Measurements from ENCODE around the gene OXT.
A peak's percentile ranks its signal among the peaks of the same experiment; 100 is the strongest.
"Not testable (repeated sequence)": the region's sequence is repeated elsewhere in the genome, so short reads cannot be mapped to it uniquely, and the experiment has no call there.

Gene OXT

DNA sequence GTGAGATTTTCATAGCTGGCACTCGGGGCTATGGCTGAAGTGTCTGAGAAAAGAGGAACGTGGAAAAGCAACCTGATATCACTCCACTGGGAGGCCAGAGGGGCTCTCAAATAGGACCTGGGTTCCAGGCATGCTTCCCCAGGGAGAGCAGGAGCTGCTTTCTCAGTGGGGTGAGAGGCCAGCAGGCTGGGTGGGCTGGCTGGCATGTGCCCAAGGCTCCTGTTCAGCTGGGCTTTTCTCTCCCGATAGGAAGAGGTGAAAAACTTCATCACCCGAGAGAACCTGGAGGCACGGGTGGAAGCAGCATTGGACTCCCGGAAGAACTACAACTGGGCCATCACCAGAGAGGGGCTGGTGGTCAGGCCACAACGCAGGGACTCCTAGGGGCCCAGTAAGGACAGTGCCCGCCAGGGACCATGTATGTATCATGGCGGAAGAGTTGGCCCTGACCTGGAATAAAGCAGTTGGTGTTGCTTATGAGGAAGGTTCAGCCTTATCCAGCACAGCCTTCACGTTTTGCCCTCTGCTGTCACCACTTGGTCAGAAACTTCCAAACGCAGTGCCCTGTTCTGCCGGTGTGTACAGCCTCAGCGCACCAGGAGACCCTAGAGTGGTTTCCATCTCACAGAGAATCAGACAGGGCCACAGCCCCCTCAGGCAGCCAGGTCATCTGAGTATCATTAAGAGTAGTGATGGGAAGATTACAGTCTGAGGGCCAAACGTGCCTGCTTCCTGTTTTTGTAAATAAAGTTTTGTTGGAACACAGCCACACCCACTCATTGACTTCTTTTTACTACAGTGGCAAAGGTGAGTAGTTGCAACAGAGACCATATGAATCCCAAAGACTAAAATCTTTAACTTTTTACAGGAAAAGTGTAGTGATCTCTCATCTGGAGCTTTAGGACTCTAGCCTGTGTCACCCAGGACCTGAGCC lies 23.7 kb upstream of the OXT start:
- intact Hi-C loops (cut with DNase I) = no loop called here
- peak in 1 of 10 donors; percentile 27 for DNase-seq

GRCh38 chr20:3051385-3052019 lies 19.9 kb upstream of the OXT start:
- no peak for DNase-seq
- intact Hi-C loops (cut with DNase I) = loop anchor here (10.0 kb wide), 1 partner anchor 263 kb away; no protein-coding TSS in a partner anchor

DNA sequence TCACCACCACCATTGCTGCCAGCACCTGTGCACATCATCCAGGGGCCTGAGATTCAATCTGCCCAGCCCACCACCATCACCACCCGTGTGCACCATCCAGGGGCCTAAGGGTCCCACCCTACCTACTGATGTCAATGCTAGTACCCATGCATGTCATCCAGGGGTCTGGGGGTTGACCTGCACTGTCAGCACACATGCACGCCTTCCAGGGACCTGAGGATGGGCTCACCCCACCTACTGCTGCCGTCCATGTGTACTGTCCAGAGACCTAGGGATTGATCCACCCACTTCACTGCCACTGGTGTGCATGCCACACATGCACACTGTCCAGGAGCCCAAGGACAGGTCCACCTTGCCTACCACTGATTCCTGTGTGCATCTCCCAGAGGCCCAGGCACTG lies 11.9 kb upstream of the OXT start:
- intact Hi-C loops (cut with DNase I) = loop anchor here (10.0 kb wide), 1 partner anchor 255 kb away; no protein-coding TSS in a partner anchor

DNA sequence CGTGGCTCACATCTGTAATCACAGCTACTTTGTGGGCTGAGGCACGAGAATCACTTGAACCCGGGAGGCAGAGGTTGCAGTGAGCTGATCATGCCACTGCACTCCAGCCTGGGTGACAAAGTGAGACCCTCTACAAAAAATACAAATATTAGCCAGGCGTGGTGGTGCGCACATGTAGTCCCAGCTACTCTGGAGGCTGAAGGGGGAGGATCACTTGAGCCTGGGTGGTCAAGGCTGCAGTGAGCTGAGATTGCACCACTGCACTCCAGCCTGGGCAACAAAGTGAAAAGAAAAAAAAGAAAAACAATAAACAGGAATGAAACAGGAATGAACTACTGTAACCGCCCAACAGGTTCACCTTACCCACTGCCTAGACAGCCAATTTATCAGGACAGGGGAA lies 7.3 kb upstream of the OXT start:
- intact Hi-C loops (cut with DNase I) = not testable (repeated sequence)
- DNase-seq = peak in 1 of 10 donors; percentile 6

More for the DNA sequence above, 11.9 kb upstream of the OXT start:
- peak in 1 of 10 donors; percentile 35 for DNase-seq

GRCh38 chr20:3067139-3068014 lies 4.0 kb upstream of the OXT start:
- intact Hi-C loops (cut with DNase I) = no loop called here
- peak in 1 of 10 donors; percentile 64 for DNase-seq

DNA sequence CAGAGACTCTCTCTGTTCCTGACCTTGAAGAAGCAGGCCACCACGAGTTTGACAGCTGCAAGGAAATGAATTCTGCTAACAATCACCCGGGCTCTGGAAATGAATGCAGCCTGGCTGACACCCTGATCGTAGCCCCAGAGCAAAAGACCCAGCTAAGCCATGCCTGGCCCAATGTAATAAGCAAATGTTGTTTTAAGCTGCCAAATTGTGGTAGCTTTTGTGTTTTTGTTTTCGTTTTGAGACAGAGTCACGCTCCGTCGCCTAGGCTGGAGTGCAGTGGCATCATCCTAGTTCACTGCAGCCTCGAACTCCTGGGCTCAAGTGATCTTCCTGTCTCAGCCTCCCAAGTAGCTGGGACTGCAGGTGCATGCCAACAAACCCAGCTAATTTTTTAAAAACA lies 3.3 kb upstream of the OXT start:
- intact Hi-C loops (cut with DNase I) = no loop called here
- DNase-seq = peak in 1 of 10 donors; percentile 43

DNA sequence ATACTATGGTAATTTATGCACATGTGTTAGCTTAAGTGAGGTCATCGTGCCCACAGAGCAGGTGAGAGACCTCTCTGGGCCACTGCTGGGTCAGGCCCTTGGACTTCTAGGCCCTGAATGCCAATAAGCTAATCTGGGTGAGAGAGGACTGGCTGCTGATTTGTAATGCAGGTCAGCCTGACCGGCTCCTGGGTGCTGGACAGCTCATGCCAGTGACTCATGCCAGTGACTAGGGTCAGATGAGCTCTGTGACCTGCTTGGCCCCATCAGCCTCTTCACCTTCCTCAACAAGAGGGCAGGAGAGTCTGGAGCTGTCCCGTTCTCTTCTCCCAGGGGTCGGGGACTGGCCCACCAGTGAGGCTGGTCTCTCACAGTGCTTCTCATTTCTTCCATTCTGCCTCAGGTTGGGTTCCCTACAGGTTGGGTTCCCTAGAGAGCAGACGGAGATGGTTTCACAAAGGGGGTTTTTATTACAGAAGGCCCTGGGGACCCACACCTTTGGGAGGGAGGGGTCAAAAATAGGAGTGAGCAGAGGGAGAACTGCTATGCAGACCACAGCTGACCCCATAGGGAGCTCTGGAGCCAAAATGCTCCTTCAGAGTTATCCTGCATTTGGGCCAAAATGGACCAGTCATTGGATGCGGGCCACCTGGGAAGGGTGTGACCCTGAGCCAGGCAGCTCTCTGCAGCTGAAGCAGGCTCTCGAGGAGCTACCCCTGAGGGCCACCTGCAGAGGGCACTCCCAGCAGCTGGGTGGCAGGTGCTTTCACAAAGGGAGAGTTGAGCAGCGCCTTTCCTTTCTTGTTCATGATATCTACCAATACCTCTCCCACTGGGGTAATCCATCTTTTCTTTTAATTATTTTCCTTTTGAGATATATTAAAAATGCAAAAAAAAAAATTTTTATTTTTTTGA lies 2.2 kb upstream of the OXT start:
- DNase-seq = peak in 1 of 10 donors; percentile 75

DNA sequence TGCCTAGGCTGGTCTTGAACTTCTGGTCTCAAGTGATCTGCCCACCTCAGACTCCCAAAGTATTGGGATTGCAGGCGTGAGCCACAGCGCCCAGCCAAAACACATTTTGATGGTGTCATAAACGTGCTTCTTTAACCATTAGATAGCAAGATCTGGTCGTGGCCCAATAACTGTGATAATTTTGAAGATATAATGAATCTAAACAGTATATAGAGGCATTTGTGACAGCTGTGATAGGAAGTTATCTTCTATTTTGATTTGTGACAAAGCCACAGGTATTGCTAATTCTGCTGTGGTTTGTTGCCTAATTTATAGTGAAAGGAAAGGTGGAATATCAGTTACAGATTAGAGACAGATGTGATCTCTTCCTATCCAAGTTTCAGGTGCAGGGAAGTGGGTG lies 695 bp upstream of the OXT start:
- intact Hi-C loops (cut with DNase I) = no loop called here
- peak in 1 of 10 donors; percentile 10 for DNase-seq

More for the DNA sequence above, 2.2 kb upstream of the OXT start:
- intact Hi-C loops (cut with DNase I) = no loop called here

DNA sequence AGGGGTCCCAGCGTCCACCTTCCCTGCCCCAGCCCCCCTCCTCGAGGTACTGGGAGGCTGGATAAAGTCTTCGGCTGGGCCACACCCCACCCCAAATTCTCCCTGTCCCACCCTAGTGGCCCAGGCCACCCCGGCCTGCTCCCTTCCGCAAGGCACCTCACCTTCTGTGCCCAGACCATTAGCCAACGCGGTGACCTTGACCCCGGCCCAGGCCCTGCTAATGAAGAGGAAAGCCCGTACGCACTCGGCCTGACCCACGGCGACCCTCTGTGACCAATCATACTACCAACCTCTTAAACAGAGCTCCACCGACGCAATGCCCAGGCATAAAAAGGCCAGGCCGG lies 182 bp upstream of the OXT start:
- no peak for DNase-seq
- intact Hi-C loops (cut with DNase I) = no loop called here

- DNase-seq = peak in 2 of 10 donors; percentile 57 to 61
- intact Hi-C loops (cut with DNase I) = no loop called here
Observed at GRCh38 chr20:3072530-3073250, 1.3 kb downstream of the OXT start.

- peak in 1 of 10 donors; percentile 8 for DNase-seq
- intact Hi-C loops (cut with DNase I) = not testable (repeated sequence)
Observed at GRCh38 chr20:3073251-3073643, 1.8 kb downstream of the OXT start.

GRCh38 chr20:3074812-3075211 lies 3.4 kb downstream of the OXT start:
- peak in 2 of 10 donors; percentile 18 for DNase-seq
- intact Hi-C loops (cut with DNase I) = no loop called here

DNA sequence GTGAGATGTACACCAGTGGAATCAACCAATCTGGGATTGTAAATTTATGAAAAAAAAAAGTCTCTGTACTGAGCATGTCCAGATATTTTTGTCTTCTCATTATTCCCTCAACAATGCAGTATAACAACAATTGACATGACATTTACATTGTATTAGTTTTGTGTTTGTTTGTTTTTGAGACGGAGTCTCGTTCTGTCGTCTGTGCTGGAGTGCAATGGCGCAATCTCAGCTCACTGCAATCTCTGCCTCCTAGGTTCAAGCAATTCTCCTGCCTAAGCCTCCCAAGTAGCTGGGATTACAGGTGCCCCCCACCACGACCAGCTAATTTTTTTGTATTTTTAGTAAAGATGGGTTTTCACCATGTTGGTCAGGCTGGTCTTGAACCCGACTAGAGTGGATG lies 3.9 kb downstream of the OXT start:
- DNase-seq = peak in 1 of 10 donors; percentile 17
- intact Hi-C loops (cut with DNase I) = not testable (repeated sequence)

GRCh38 chr20:3077618-3078134 lies 6.3 kb downstream of the OXT start:
- intact Hi-C loops (cut with DNase I) = no loop called here

GRCh38 chr20:3080939-3081388 lies 9.5 kb downstream of the OXT start:
- peak in 3 of 10 donors; percentile 28 to 85 (median 38) for DNase-seq
- intact Hi-C loops (cut with DNase I) = no loop called here

More at GRCh38 chr20:3077618-3078134, 6.3 kb downstream of the OXT start:
- DNase-seq = peak in 1 of 10 donors; percentile 11

DNA sequence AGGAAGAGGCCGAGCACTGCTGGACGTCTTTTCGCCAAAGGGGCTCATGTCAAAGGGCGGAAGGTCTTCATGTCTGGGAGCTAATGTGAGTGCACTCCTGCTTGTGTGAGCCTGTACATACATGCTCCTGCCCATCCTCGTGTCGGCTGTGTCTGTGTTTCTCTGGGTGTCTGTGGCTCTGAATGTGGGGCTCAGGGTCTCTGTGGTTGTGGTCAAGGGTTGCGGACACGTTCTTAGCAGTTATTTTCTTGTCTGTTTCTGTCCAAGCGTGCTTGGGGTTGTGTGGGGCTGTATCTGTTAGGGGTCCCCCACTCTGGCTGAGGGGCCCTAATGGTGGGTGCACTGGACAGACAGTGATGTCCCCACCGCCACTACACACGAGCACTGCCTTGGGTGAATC lies 10.2 kb downstream of the OXT start:
- intact Hi-C loops (cut with DNase I) = no loop called here
- peak in 1 of 10 donors; percentile 63 for DNase-seq

GRCh38 chr20:3082306-3082951 lies 11.0 kb downstream of the OXT start:
- intact Hi-C loops (cut with DNase I) = no loop called here
- DNase-seq = peak in 2 of 10 donors; percentile 33 to 58
